Eye (tissue), 1 donor: ENCODE results near the gene MEP1B.
"Not testable (repeated sequence)": the region's sequence is repeated elsewhere in the genome, so short reads cannot be mapped to it uniquely, and the experiment has no call there.

Source experiments
- DNase-seq: peaks from one replicate; pipeline ENCODE4 v3.0.0-alpha.2; 2015

The MEP1B gene

GRCh38 chr18:32209685-32210445 lies 20.0 kb downstream of the MEP1B start:
- no peak for DNase-seq

GRCh38 chr18:32213693-32214092 lies 23.9 kb downstream of the MEP1B start:
- no peak for DNase-seq

- DNase-seq = no peak
These were observed 26.6 kb downstream of the MEP1B start for GRCh38 chr18:32216390-32216789.

DNA sequence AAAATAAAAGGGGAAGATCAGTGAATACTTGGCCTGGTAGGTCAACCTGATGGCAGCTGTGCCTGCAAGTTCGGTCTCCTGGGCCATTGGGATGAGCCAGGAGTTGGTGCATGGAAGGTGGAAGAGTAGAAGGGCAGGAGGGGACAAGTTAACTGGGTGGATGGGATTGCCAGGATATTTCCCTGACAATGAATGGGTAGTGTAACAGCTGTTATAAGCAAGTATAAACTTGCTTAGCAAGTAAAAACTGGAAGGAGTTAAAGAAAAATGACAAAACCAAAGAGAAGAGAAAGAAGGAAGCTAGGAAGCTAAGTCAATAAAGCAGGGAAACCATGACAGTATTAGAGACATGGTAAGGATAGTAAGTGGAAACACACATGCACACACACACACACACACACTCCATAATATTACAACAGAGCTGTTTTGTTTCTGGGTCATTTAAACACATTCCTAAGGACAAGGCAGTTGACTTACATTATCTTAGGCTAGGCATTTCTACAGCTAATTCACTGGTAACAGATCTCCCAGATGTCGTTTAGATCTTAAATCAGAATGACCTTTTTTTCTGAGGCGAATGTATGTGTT lies 29.7 kb downstream of the MEP1B start:
- no peak for DNase-seq

DNA sequence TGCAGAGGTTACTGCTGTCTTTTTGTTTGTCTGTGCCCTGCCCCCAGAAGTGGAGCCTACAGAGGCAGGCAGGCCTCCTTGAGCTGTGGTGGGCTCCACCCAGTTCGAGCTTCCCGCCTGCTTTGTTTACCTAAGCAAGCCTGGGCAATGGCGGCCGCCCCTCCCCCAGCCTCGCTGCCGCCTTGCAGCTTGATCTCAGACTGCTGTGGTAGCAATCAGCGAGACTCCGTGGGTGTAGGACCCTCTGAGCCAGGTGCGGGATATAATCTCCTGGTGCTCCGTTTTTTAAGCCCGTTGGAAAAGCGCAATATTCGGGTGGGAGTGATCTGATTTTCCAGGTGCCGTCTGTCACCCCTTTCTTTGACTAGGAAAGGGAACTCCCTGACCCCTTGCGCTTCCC lies 43.5 kb downstream of the MEP1B start:
- not testable (repeated sequence) for DNase-seq

GRCh38 chr18:32237049-32237448 lies 47.2 kb downstream of the MEP1B start:
- DNase-seq = no peak

DNA sequence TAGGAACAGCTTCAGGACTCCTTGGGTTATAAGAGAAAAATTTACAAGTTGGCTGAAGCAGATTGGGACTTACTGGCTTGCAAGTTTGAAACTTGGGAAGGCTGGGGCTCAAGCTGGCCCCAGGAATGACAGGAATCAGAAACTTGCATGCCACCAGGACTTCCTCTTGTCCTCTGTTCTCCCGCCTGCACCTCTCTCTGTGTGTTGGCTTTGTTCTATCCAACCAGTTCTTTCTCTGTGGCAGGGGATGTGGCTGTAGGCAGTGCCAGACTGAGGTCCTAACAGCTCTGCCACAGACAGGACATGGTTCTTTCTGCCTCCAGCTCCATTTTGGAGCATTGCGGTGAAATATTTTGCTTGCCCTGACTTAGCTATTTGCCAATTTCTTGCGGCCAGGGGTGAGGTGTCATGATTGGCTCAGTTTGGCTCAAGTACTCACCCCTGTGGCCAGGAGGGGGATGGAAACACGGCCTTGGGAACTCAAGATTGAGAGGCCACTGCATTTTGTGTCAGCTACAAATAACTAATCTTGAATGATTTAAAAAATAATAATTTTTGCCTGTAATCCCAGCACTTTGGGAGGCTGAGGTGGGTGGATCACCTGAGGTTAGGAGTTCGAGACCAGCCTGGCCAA lies 48.9 kb downstream of the MEP1B start:
- DNase-seq = no peak

GRCh38 chr18:32242395-32242794 lies 52.6 kb downstream of the MEP1B start:
- DNase-seq = no peak

DNA sequence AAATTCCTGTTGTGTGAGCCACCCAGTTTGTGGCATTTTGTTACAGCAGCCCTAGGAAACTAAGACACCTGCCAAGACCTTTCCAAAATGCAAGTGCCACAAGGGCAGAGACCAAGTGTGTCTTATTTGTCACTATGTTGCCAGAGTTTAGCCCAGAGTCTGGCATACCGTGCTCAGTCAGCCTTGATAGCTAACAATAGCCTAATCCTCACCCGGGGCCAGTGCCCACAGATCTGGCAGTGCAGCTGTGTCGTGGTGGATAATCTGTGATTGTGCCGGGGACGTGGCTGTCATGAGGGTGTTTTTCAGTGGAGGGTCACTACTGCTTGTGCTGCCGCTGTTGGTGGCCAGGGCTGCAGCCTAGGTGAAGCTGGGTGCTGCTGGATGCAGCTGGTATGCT lies 53.5 kb downstream of the MEP1B start:
- peak; percentile 13 for DNase-seq

- DNase-seq = no peak
These were observed 55.0 kb downstream of the MEP1B start for GRCh38 chr18:32244881-32245280.

- no peak for DNase-seq
These were observed 59.5 kb downstream of the MEP1B start for GRCh38 chr18:32249147-32249929.

GRCh38 chr18:32251466-32251865 lies 61.6 kb downstream of the MEP1B start:
- no peak for DNase-seq

DNA sequence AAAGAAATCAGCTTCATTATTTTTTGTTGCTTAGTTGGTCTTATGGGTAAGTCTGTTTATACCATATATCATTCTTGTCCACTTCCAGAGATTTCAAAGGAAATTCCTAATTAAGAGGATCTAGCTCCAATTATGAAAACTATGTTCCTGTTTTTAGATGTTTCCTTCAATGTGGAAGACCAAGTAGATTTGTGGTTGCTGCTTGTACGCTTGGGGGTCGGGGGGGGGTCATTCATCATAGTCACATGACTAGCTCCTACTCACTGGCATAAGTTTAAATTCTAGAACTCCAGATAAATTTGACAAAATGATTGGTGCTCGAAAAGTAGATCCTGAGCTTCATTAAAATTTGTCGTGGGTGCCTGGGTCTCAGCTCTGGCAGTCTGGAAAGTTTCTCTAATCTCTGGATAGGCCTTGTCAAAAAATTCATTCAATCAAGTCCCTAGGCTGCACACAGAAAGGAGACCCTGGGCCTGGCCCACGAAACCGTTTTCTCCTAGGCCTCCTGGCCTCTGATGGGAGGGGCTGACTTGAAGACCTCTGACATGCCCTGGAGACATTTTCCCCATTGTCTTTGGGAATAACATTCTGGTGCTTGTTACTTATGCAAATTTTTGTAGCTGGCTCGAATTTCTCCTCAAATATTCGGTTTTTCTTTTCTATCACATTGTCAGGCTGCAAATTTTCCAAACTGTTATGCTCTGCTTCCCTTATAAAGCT lies 62.5 kb downstream of the MEP1B start:
- DNase-seq = no peak

DNA sequence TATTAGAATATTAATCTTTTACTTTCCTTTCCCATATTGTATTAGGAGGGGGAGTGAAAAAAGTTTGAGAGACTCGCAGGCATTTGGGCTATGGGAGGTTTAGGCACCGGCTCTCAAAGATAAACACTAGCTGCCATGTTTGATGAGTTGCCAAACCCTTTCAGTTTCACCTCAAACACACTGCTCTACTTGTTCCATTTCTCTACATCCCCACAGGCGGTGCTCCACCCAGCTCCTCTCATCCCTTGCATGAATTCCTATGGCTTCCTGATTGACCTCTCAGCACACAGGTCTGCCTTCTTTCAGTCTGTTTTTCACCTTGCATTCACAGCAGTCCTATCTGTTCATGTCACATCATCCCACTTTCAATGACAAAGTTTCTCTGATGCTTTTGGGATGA lies 65.7 kb downstream of the MEP1B start:
- DNase-seq = no peak

- no peak for DNase-seq
These were observed 67.4 kb downstream of the MEP1B start for GRCh38 chr18:32257084-32257785.

DNA sequence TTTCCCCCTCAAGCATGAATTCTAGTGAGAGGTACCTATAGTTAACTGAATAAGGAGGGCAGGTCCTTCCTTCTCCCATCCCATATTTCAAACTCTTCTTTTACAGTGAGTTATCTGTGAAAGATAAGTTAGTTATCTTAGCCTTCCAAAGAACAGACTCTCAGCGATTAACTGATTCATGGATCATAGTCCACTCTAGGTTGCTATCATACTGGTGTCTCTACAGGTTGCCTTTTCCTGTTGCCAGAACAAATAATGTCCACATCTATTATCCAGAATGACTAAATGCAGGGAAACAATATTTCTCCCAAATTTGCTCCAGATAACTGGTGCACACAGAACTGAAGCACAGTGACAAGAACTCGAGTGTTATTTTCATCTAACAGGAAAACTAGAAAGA lies 68.3 kb downstream of the MEP1B start:
- DNase-seq = no peak

DNA sequence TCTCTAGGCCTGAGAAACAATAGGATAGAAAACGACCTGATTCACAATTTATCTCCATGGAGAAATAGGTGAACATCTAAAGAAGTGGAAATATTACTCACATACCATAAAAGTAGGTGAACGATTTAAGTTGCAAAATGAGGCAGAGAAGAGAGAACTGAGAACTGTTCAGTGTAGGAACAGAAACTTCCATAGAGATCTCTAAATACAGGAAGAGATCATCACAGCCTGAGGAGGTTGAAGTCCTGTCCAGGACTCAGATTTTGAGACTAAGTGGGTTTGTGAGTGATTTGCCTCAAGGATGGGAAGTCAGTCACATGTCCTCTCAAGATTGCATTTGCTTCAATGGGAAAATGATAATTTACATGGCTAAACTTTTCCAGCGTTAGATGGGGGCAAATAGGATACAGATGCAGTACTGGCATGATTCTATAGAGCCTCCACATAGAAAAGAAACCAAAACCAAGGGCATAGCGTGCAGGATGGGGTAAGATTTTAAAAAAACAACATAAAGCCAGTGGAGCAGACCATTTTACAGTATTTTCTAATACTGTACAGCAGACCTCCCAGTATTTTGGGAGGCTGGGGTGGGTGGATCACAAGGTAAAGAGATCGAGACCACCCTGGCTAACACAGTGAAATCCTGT lies 68.8 kb downstream of the MEP1B start:
- DNase-seq = no peak

GRCh38 chr18:32259553-32259952 lies 69.7 kb downstream of the MEP1B start:
- no peak for DNase-seq

GRCh38 chr18:32261003-32261402 lies 71.2 kb downstream of the MEP1B start:
- no peak for DNase-seq

DNA sequence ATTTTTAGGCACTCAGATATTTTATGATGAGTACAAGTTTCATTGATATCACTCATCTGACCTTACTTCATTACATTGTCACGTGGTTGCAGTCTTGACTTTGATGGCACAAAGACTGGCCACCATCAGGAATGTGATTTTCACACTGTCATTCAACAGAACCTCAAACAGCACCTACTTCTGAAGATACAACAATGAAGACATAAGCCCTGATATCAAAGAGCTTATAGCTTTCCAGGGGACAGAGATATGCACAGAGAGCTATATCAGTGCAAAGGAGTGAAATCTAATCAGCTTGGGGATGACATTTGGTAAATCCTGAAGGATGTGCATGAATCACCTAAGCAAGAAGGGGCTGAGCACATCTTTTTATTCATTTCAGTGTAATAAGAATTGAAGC lies 72.3 kb downstream of the MEP1B start:
- DNase-seq = no peak

- no peak for DNase-seq
These were observed 74.6 kb downstream of the MEP1B start for GRCh38 chr18:32264401-32264800.

DNA sequence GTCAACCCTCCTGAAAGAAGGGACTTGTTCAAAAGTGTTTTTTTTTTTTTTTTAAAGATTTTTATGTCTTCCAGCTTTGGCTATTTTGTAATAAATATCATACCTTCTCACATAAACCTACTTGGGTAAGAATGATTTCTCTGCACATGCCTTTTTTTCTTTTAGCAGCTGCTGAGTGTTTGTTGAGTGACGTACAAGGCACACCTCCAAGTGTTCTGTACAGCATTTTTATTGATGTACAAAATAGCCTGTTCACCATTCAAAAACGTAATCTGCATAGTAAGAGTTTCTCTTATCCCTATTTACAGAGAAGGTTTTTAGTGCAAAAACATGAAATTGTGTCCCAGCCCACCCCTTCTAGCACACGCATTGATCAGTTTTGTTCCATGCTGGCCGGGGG lies 77.6 kb downstream of the MEP1B start:
- DNase-seq = no peak
